H1 (cell line): ENCODE results near the gene SIM2. TPM values are rescaled to one million over a fixed set of nuclear protein-coding genes. Genes with fewer than 3 reads are reported as not detected.

Source experiments
- CTCF ChIA-PET: fragments of 300-600 bp; sonication (Branson Sonifier 250); formaldehyde crosslinking; loops from one replicate; lab custom pipeline; 2021; ENCODE audit not compliant: partially characterized antibody; lab: Charles Lee
- POLR2A ChIA-PET: fragments of 300-600 bp; sonication (Branson Sonifier 250); formaldehyde crosslinking; loops from one replicate; lab custom pipeline; 2021; ENCODE audit warnings: inconsistent platforms; ENCODE audit not compliant: partially characterized antibody; lab: Charles Lee
- DNase-seq, 2 experiments: peaks; one replicate each; pipeline versions ENCODE4 v3.0.0 to v3.0.0-alpha.2; 2010 to 2022; ENCODE audit warnings: low spot score in 2 of 2, low read depth in 1 of 2, mixed read lengths in 1 of 2
- FAIRE-seq: peaks from 2 replicates; lab custom pipeline; 2011; peaks lifted over from hg19 to GRCh38; lab: Jason Lieb, UNC
- H2AFZ ChIP-seq: 2 replicates; pipeline ENCODE4 v1.8.1; 2012; ENCODE audit warnings: low read length, inconsistent platforms
- H2AK5ac ChIP-seq: 2 replicates; pipeline ENCODE4 v1.6.1; 2013; ENCODE audit warnings: low read depth, low read length
- H2BK120ac ChIP-seq: replicated peaks from 2 replicates; pipeline ENCODE3; 2013; ENCODE audit warnings: low read depth, low read length, inconsistent platforms
- H2BK12ac ChIP-seq: 2 replicates; pipeline ENCODE4 v1.6.1; 2013; ENCODE audit warnings: low read depth, low read length
- H2BK15ac ChIP-seq: 2 replicates; pipeline ENCODE4 v1.6.1; 2013; ENCODE audit warnings: low read length
- H2BK20ac ChIP-seq: 2 replicates; pipeline ENCODE4 v1.6.1; 2013; ENCODE audit warnings: low read length
- H2BK5ac ChIP-seq: 2 replicates; pipeline ENCODE4 v1.6.1; 2013; ENCODE audit warnings: low read depth, low read length
- H3K14ac ChIP-seq: 2 replicates; pipeline ENCODE4 v1.6.1; 2013; ENCODE audit warnings: inconsistent platforms; ENCODE audit not compliant: insufficient read length
- H3K18ac ChIP-seq: 2 replicates; pipeline ENCODE4 v1.6.1; 2013; ENCODE audit warnings: low read length; ENCODE audit errors: extremely low read depth
- H3K23ac ChIP-seq: 2 replicates; pipeline ENCODE4 v1.6.1; 2013; ENCODE audit warnings: inconsistent platforms; ENCODE audit not compliant: insufficient read length
- H3K23me2 ChIP-seq: 2 replicates; pipeline ENCODE4 v1.6.1; 2013; ENCODE audit warnings: low read depth, low read length
- H3K27ac ChIP-seq: 2 replicates; pipeline ENCODE4 v1.6.1; 2011; ENCODE audit warnings: low read depth, low read length, inconsistent platforms
- H3K27me3 ChIP-seq, 4 experiments: replicated peaks in 1 of 4; 1 replicate in 1 of 4; 2 replicates in 3 of 4; pipeline versions ENCODE4 v1.6.1 to v1.8.1; 2011 to 2013; ENCODE audit warnings: low read length in 3 of 4, mild to moderate bottlenecking in 3 of 4, inconsistent platforms in 2 of 4, mixed read lengths in 2 of 4, moderate library complexity in 1 of 4; ENCODE audit not compliant: control insufficient read depth in 3 of 4, insufficient read depth in 3 of 4; ENCODE audit errors: extremely low read depth in 1 of 4
- H3K36me3 ChIP-seq, 4 experiments: 2 replicates each; pipeline versions ENCODE4 v1.6.1 to v1.8.1; 2011 to 2013; ENCODE audit warnings: mild to moderate bottlenecking in 4 of 4, low read length in 3 of 4, moderate library complexity in 2 of 4, control low read depth in 1 of 4, inconsistent platforms in 1 of 4; ENCODE audit not compliant: insufficient read depth in 4 of 4, control insufficient read depth in 2 of 4
- H3K4ac ChIP-seq: replicated peaks from 2 replicates; pipeline ENCODE3; 2013; ENCODE audit warnings: low read length, low read depth, mixed read lengths, inconsistent platforms; ENCODE audit not compliant: insufficient read length
- H3K4me1 ChIP-seq, 4 experiments: replicated peaks in 1 of 4; 1 replicate in 1 of 4; 2 replicates in 3 of 4; pipeline versions ENCODE4 v1.6.1 to v1.8.1; 2011 to 2013; ENCODE audit warnings: low read length in 3 of 4, inconsistent platforms in 2 of 4, mixed read lengths in 1 of 4; ENCODE audit not compliant: insufficient read depth in 4 of 4, control insufficient read depth in 3 of 4
- H3K4me2 ChIP-seq, 2 experiments: 2 replicates each; pipeline versions ENCODE4 v1.6.1 to v1.8.1; 2011 to 2013; ENCODE audit warnings: low read depth in 2 of 2, low read length in 2 of 2, control low read depth in 1 of 2, inconsistent platforms in 1 of 2, mild to moderate bottlenecking in 1 of 2; ENCODE audit not compliant: insufficient read depth in 1 of 2
- H3K4me3 ChIP-seq, 4 experiments: fragments of 200-600, 300-600 bp in 1 of 4; sonication (generic), shearing (Covaris generic), sonication (Bioruptor Twin) in 1 of 4; 2 replicates each; pipeline versions ENCODE4 v1.5.1 to v1.8.1; 2011 to 2016; ENCODE audit warnings: low read length in 4 of 4, low read depth in 3 of 4, control low read depth in 2 of 4, inconsistent platforms in 2 of 4, mild to moderate bottlenecking in 2 of 4, mixed read lengths in 1 of 4, moderate library complexity in 1 of 4; ENCODE audit not compliant: insufficient read depth in 2 of 4; ENCODE audit errors: extremely low read depth in 1 of 4
- H3K56ac ChIP-seq: replicated peaks from 2 replicates; pipeline ENCODE3; 2013; ENCODE audit warnings: low read depth, mild to moderate bottlenecking, mixed read lengths, low read length, inconsistent platforms; ENCODE audit not compliant: insufficient read length
- H3K79me1 ChIP-seq: 2 replicates; pipeline ENCODE4 v1.6.1; 2013; ENCODE audit warnings: low read depth, low read length, control low read depth
- H3K79me2 ChIP-seq, 2 experiments: 2 replicates each; pipeline versions ENCODE4 v1.6.1 to v1.8.1; 2012 to 2013; ENCODE audit warnings: low read length in 2 of 2, mild to moderate bottlenecking in 2 of 2, inconsistent platforms in 1 of 2; ENCODE audit not compliant: insufficient read depth in 2 of 2, control insufficient read depth in 1 of 2
- H3K9ac ChIP-seq, 4 experiments: replicated peaks in 1 of 4; 1 replicate in 1 of 4; 2 replicates in 3 of 4; pipeline versions ENCODE4 v1.6.1 to v1.8.1; 2011 to 2013; ENCODE audit warnings: low read depth in 3 of 4, low read length in 3 of 4, control low read depth in 2 of 4, mild to moderate bottlenecking in 2 of 4, moderate library complexity in 2 of 4, inconsistent platforms in 1 of 4; ENCODE audit errors: extremely low read depth in 1 of 4
- H3K9me3 ChIP-seq, 2 experiments: 2 replicates each; pipeline versions ENCODE4 v1.6.1 to v1.8.1; 2012 to 2013; ENCODE audit warnings: mild to moderate bottlenecking in 2 of 2, moderate library complexity in 2 of 2, control low read depth in 1 of 2, inconsistent platforms in 1 of 2, low read depth in 1 of 2, low read length in 1 of 2, mixed read lengths in 1 of 2; ENCODE audit not compliant: insufficient read depth in 2 of 2
- H4K20me1 ChIP-seq, 2 experiments: replicated peaks in 1 of 2; 2 replicates each; pipeline versions ENCODE3 to v1.8.1; 2011 to 2013; ENCODE audit warnings: inconsistent platforms in 2 of 2, low read length in 2 of 2, mild to moderate bottlenecking in 1 of 2; ENCODE audit not compliant: insufficient read depth in 2 of 2, control insufficient read depth in 1 of 2
- H4K5ac ChIP-seq: 2 replicates; pipeline ENCODE4 v1.6.1; 2013; ENCODE audit warnings: low read length, low read depth, mixed read lengths, inconsistent platforms; ENCODE audit not compliant: insufficient read length
- H4K8ac ChIP-seq: 2 replicates; pipeline ENCODE4 v1.8.0; 2013; ENCODE audit warnings: mild to moderate bottlenecking, moderate library complexity, low read length, inconsistent platforms; ENCODE audit not compliant: insufficient read depth; ENCODE audit errors: extremely low read depth
- H4K91ac ChIP-seq: replicated peaks from 2 replicates; pipeline ENCODE3; 2013; ENCODE audit warnings: low read length, mixed read lengths, inconsistent platforms; ENCODE audit not compliant: insufficient read length
- CHD1 ChIP-seq: IDR thresholded peaks from 2 replicates; pipeline ENCODE4 v1.6.1; 2012; ENCODE audit warnings: low read depth, low read length, improper control_type of control experiment
- NANOG ChIP-seq: IDR thresholded peaks from 2 replicates; pipeline ENCODE4 v1.6.1; 2011; ENCODE audit warnings: low read length, low read depth, mild to moderate bottlenecking, inconsistent platforms; ENCODE audit not compliant: insufficient read depth, poor library complexity, severe bottlenecking
- SRF ChIP-seq: IDR thresholded peaks from 2 replicates; pipeline ENCODE4 v1.6.1; 2011; ENCODE audit warnings: mild to moderate bottlenecking, low read depth, low read length, moderate library complexity
- SUZ12 ChIP-seq: fragments of 200-600 bp; sonication (generic); IDR thresholded peaks from 2 replicates; pipeline ENCODE4 v1.6.1; 2012; ENCODE audit warnings: mild to moderate bottlenecking, inconsistent platforms, low read length, moderate library complexity, mixed read lengths
- YY1 ChIP-seq: IDR thresholded peaks from 2 replicates; pipeline ENCODE4 v1.6.1; 2011; ENCODE audit warnings: low read depth, mild to moderate bottlenecking, low read length
- WGBS, 2 experiments: shearing (Covaris generic) in 1 of 2; methylation state at CpG; one replicate each; pipeline versions ENCODE4 v1.1.6 to v1.1.7; 2013 to 2015; ENCODE audit warnings: low lambda C conversion rate in 2 of 2, mixed read lengths in 2 of 2, inconsistent platforms in 1 of 2, low coverage in 1 of 2, missing lambda C conversion rate in 1 of 2; ENCODE audit not compliant: insufficient replicate concordance in 2 of 2, insufficient coverage in 1 of 2, insufficient read length in 1 of 2; ENCODE audit errors: extremely low coverage in 1 of 2, missing lambda C conversion rate in 1 of 2; 5-methylcytosine and 5-hydroxymethylcytosine counted together
- polyA plus RNA-seq, 7 experiments: library from polyadenylated mRNA; depleted of rRNA in 3 of 7; stranded (reverse) in 5 of 7; unstranded in 2 of 7; fragments of >200 nt in 5 of 7; fragments of 200-250 nt in 2 of 7; gene quantifications; 1 replicate in 5 of 7; 2 replicates in 1 of 7; 4 replicates in 1 of 7; pipeline versions ENCODE4 v1.2.1 to v1.2.3, GENCODE V29; 2011 to 2013; ENCODE audit warnings: missing spikeins in 2 of 7, mixed read lengths in 2 of 7
- total RNA-seq: library from RNA; stranded (reverse); fragmentation: NEBNext Ultra II Directional; extraction: Animal tissue kit (Norgen Biotek cat#: 25700); gene quantifications from 2 replicates; pipeline ENCODE4 v1.2.1, GENCODE V29; 2021
- TF ChIP-seq, protein P1 (sequence below): IDR thresholded peaks from 2 replicates; pipeline ENCODE4 v1.6.1; 2012; ENCODE audit warnings: inconsistent platforms
- TF ChIP-seq, protein P2 (sequence below), 3 experiments: IDR thresholded peaks; 1 replicate in 2 of 3; 2 replicates in 1 of 3; pipeline versions ENCODE4 v1.5.1 to v1.6.1; 2011; ENCODE audit warnings: low read length in 3 of 3, mild to moderate bottlenecking in 3 of 3, inconsistent platforms in 2 of 3, low read depth in 1 of 3, moderate library complexity in 1 of 3; ENCODE audit not compliant: insufficient read depth in 1 of 3; ENCODE audit errors: control extremely low read depth in 1 of 3

SIM2 gene
- total and polyA plus RNA-seq, 2 of the 8 experiments (the other 6 are each of a cell fraction or from before 2014, with no cell fraction given), result 0.05 to 0.26 TPM

DNA sequence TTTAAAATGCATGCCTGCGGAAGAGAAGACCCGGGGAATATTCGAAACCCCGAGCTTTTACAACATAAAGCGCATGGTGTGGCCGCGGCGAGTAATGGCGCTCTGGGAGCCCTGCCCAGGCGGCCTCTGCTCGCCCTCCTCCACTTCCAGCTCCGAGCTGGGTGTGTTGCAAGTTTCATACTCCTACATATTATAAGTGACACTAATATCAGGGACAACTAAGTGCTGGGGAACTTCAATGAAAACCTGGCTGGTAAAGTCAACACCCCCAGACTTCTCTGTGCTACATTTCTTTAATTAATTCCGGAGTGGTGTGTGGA lies 11.8 kb downstream of the SIM2 start:
- Histone ChIP-seq H3K9ac (no peak overlapping the region), H4K20me1 (peaks cover 0 to 5% of the 10 kb centered on the region in 2 experiments), H2AK5ac (no peak overlapping the region), H2AFZ (0 out of 2 replicates have a peak overlapping the region, but pooled peaks have one; percentile 6), H3K4ac (no peak overlapping the region), H3K14ac (no peak overlapping the region), H2BK120ac (no peak overlapping the region), H3K18ac (no peak overlapping the region; the same call in 1 of the 2 replicates), H3K4me1 (peaks cover 0 to 26% (median 23%) of the 10 kb centered on the region in 4 experiments; a peak in 6 of 7 replicates), H2BK5ac (no peak overlapping the region), H2BK20ac (no peak overlapping the region), H4K8ac (no peak overlapping the region), H3K79me2 (no peaks in the 10 kb centered on the region), H3K27ac (no peak overlapping the region), H3K79me1 (no peaks in the 10 kb centered on the region), H3K4me3 (peak overlapping the region; percentile 19 to 57 (median 31); a peak in 5 of 8 replicates), H3K23me2 (peaks cover 3% of the 10 kb centered on the region; the same call in 1 of the 2 replicates), H3K23ac (no peak overlapping the region), H2BK12ac (no peak overlapping the region), H4K91ac (no peak overlapping the region), H3K9me3 (no peaks in the 10 kb centered on the region), H3K27me3 (peaks cover 41 to 75% (median 53%) of the 10 kb centered on the region in 4 experiments), H3K36me3 (peaks cover 0 to 7% (median 0%) of the 10 kb centered on the region in 4 experiments; a peak in 1 of 8 replicates), H2BK15ac (no peak overlapping the region), H4K5ac (no peak overlapping the region), H3K4me2 (peak overlapping the region; percentile 80 to 90), H3K56ac (no peak overlapping the region)
- CTCF ChIA-PET, result interaction anchor here (0.6 to 3.7 kb wide), 15 partner anchors 10 to 266 kb away, joined by 3 to 17 read pairs (median 4); partner anchors contain the start of gene SIM2
- TF ChIP-seq NANOG (no peak), YY1 (peak; percentile 80), CHD1 (no peak), SRF (no peak), SUZ12 (no peak)
- TF ChIP-seq, protein P1, sequence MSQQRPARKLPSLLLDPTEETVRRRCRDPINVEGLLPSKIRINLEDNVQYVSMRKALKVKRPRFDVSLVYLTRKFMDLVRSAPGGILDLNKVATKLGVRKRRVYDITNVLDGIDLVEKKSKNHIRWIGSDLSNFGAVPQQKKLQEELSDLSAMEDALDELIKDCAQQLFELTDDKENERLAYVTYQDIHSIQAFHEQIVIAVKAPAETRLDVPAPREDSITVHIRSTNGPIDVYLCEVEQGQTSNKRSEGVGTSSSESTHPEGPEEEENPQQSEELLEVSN, result no peak
- TF ChIP-seq, protein P2, sequence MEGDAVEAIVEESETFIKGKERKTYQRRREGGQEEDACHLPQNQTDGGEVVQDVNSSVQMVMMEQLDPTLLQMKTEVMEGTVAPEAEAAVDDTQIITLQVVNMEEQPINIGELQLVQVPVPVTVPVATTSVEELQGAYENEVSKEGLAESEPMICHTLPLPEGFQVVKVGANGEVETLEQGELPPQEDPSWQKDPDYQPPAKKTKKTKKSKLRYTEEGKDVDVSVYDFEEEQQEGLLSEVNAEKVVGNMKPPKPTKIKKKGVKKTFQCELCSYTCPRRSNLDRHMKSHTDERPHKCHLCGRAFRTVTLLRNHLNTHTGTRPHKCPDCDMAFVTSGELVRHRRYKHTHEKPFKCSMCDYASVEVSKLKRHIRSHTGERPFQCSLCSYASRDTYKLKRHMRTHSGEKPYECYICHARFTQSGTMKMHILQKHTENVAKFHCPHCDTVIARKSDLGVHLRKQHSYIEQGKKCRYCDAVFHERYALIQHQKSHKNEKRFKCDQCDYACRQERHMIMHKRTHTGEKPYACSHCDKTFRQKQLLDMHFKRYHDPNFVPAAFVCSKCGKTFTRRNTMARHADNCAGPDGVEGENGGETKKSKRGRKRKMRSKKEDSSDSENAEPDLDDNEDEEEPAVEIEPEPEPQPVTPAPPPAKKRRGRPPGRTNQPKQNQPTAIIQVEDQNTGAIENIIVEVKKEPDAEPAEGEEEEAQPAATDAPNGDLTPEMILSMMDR (IDR thresholded peaks at IDR 0.05; ENCODE audit: control extremely low read depth in 1 of 3, insufficient read depth in 1 of 3, low read depth in 1 of 3, low read length in 3 of 3), result no peak
- FAIRE-seq (no peak), DNase-seq (peak in 1 of 2 experiments; percentile 60)
- WGBS, 2 experiments, result 3% methylated on average over 13 of the region's 13 CpGs; no CpG with 5 or more reads in 1 of the 2 experiments
- POLR2A ChIA-PET, result interaction anchor here (0.6 to 3.4 kb wide), 13 partner anchors 9 to 526 kb away, joined by 3 to 15 read pairs (median 3); partner anchors contain the start of gene SIM2
